ENCODE measurements around the gene CYP39A1.

Gene CYP39A1

DNA sequence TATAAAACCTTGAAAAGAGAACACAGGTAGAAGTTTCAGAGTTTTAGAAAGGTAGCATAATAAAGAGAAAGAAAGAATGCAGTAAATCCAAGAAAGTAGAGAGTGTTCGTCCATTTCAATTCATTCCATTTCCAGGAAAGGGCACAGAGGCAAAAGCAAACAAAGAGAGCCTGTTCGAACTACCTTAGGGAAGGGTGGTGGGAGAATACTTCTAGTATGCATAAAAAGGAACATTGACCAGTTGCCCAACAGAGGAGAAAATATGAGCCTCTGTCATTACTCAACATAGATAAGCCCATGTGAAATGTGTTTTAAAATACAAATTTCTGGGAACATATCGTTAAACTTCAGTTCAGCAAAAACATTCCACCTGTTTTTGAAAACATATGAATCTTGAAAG, 60.6 kb downstream of the CYP39A1 start:
- DNase-seq (ENCODE audit: low read depth in 2 of 2) = no peak

GRCh38 chr6:46590765-46591164, 61.9 kb downstream of the CYP39A1 start:
- DNase-seq (ENCODE audit: low read depth in 2 of 2) = no peak

DNA sequence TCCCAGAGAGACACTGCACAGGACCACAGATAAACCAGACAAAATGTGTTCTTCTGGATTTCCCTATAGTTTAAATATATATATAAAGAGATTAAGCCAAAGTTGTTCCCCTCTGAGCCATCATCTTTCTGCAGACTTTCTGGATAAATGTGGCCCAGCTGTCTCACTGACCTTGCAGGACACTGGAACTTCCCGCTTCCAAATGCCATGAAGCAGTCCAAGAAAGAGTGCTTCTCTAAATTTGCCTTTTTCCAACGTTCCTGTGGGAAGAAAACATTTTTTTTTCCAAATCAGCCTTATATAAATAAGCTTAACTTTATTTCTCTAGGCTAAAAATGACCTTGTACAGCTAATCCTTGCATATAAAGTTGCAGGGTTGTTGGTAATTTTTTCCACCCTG, 65.7 kb downstream of the CYP39A1 start:
- no peak for DNase-seq (ENCODE audit: low read depth in 2 of 2)

- no peak for DNase-seq (ENCODE audit: low read depth in 2 of 2)
Observed at GRCh38 chr6:46584586-46584985, 68.0 kb downstream of the CYP39A1 start.

DNA sequence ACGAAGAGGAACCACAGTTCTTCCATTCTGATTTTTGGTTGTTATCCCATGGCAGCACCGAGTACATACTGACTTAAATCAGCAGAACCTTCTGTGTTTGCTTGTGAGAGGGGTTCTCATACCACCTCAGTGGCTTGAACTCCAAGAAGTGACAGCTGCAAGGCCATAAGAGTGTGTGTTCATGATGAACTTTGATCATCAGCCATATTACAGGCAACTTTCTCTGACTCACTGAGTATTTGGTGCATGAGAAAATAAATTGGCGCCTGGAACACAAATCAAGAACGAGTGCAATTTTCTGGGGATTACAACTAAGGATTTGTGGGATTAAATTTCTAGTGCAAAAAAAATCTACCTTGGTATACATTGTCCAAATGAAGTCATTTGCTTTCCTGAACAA, 68.9 kb downstream of the CYP39A1 start:
- no peak for DNase-seq (ENCODE audit: low read depth in 2 of 2)

GRCh38 chr6:46583081-46583480, 69.5 kb downstream of the CYP39A1 start:
- no peak for DNase-seq (ENCODE audit: low read depth in 2 of 2)

DNA sequence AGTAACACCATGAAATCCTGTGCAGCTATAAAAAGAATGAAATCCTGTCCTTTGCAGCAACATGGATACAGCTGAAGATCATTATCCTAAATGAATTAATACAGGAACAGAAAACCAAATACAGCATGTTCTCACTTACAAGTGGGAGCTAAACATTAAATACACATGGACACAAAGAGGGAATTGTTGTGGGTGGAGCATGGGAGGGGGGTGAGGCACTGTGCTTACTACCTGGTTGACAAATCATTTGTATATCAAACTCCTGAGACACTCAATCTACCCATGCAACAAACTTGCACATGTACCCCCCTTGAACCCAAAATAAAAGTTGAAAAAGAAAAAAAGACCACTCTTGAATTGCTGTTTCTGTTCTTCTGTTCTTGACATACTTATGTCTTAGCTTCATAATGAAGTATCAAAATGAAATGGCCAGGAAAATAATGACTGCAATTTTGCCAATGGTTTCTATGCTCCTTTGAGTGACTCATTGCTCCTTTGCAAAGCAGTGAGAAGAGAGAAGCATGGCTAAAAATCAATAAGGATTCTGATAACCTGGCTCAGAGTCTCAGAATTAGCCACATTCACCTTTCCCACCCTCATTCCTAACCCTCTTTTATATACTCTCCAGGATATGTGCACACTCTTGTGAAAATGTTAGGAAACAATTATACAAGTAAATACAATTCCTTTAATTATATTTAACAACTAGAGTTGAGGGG, 71.0 kb downstream of the CYP39A1 start:
- DNase-seq (ENCODE audit: low read depth in 2 of 2) = no peak

- no peak for DNase-seq (ENCODE audit: low read depth in 2 of 2)
Observed at GRCh38 chr6:46575530-46575929, 77.1 kb downstream of the CYP39A1 start.

DNA sequence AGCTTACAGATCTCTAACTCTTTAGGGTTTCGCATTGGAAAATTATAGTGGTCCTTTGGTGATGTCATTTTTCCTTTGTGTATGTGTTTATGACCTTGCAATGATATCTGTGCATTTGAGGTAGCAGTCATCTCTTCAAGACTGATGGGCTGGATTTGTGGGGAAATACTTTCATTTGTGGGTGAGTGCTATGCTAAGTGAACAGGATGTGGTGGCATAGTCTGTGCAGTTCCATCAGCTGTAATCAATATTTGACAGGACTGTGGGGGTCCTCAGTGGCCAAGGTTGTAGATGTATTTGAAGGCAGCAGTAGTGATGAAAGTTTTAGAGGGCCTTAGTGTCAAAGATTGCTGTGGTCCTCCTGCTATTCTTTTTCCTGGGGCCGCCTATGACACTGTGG, 79.5 kb downstream of the CYP39A1 start:
- DNase-seq (ENCODE audit: low read depth in 2 of 2) = no peak

DNA sequence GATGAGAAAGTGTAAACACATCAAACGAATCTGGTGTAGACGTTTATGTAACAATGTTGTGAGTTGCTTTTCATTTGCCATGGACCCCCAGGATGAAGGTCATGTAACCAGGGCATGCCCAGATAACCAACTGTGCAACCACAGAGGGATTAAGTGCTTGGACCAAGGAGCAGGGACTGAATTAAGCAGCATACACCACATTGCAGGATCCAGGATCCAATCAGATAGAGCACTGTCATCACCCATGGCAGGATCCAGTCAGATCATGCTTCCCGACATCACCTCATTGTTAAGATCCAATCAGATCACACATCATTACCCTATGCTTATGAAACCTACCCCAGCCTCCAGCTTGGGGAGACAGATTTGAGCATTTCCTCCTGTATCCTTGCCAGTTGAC, 87.1 kb downstream of the CYP39A1 start:
- no peak for DNase-seq (ENCODE audit: low read depth in 2 of 2)

GRCh38 chr6:46563924-46564323, 88.7 kb downstream of the CYP39A1 start:
- no peak for DNase-seq (ENCODE audit: low read depth in 2 of 2)

- DNase-seq (ENCODE audit: low read depth in 2 of 2) = no peak
Observed at GRCh38 chr6:46556053-46556452, 96.6 kb downstream of the CYP39A1 start.

- no peak for DNase-seq (ENCODE audit: low read depth in 2 of 2)
Observed at GRCh38 chr6:46555129-46555528, 97.5 kb downstream of the CYP39A1 start.

GRCh38 chr6:46549155-46549554, 103.5 kb downstream of the CYP39A1 start:
- DNase-seq (ENCODE audit: low read depth in 2 of 2) = no peak

GRCh38 chr6:46541556-46541955, 111.1 kb downstream of the CYP39A1 start:
- DNase-seq (ENCODE audit: low read depth in 2 of 2) = no peak

DNA sequence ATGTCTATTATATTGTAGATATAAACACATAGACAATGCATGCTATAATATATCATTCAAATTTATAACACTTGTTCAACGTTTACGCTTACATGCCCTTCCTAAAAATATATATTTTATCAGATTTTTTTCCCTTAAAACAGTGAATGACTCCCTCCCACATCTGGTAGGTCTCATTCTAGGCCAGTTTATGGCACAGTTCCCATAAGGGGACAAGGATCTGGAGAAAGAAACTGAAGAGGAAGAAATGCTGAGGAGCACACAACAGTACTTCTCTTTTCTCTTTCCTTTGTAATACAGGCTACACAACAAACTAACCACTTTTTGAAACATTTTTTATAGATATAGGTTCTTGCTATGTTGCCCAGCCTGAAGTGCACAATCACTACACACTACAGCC, 112.8 kb downstream of the CYP39A1 start:
- no peak for DNase-seq (ENCODE audit: low read depth in 2 of 2)

DNA sequence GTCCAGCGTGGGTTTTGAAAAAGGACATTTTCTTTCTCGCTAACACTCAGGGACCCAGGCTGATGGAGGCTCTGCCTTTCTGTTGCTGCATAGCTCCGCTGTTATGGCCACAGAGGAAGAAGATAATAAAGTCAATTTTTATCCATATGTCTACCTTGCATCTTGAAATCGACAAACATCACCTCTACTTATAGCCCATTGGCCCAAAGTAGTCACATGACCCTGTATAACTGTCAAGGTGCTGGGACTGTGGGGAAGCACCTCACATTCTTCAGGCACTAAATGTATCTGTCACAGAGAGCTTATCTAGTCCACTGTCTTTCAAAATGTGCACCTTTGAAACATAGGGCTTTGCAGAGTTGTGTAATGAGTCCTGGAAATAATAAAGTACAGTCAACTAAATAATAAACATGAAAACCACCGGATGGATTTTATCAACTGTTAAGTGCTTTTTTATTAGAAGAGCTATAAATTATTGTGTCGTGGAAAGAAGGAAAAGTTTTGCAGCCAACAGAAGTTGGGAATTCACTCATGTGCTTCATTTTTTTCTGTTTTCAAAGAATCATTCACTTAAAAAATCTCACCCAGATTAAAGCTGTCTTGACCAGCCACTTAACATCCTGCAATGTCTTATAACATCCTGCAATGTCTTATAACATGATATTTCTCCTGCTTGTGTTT, 113.7 kb downstream of the CYP39A1 start:
- no peak for DNase-seq (ENCODE audit: low read depth in 2 of 2)

DNA sequence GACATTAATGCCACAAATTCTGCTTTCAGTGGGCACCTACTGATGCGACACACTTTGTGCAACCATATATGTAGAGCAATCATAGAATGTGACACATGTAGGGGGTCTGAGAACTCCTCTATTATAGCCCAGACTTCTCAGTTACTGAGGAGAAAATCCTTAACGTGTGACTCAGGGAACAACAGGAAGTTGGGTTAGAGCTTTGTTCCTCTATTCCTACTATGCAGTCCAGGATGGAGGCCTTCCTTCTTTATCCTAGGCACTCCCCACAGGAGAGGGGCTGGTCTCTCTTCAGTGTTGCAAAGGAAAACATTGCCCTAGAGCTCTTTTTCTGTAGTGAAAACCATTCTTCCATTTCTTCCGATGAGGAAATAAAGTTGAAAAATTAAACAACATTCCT, 121.7 kb downstream of the CYP39A1 start:
- no peak for DNase-seq (ENCODE audit: low read depth in 2 of 2)

DNA sequence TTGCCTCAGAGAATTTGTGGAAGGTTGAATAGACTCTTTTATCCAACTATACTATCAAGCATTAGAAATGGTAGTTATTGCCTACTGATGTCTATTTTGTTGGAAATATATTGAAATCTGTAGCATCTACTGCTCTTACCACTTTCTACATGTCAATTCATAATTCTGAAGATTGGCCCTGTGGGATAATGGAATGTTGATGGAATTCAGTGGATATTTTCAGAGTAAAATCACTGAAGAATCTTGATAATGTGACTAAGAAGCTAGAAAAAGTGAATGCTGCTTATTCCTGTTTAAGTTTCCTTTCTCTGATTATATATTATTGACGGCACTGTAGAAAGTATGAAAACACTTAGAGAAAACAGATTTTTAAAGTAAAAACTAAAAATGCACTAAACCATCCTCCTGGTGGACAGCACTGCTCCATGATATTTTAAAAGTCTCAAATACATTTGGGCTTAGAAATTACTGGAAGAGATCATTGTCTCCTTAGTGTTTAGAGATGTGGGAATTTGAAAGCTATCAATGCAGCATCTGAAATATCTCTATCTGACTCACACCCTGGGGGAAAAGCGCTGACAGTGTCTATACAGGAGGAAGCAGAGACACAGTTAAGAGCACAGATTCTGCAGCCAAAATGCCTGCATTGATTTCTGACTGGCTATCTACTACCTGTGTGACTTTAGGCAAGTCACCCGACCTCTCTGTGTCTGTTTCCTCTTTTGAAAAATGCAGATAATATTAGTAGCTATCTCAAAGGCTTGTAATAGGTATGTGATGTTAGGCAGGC, 123.5 kb downstream of the CYP39A1 start:
- DNase-seq (ENCODE audit: low read depth in 2 of 2) = no peak

DNA sequence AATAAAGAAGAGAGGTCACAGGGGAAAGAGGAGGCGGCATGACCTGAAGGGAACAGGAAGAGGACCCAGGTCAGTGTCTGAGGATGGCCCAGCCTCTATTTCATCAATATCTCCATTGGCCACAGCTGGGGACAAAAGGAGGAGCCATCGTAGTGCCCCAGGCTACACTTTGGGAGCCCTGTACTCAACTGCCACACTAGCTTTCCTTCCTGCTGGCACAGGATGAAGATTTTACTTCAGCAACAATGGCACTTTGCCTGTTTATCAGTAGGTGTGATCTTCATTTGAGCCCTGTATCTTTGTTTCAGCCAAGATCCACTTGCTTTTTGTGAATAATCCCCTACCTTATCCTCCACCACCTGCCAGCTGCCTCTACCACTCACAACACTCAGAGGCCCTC, 126.0 kb downstream of the CYP39A1 start:
- no peak for DNase-seq (ENCODE audit: low read depth in 2 of 2)

DNA sequence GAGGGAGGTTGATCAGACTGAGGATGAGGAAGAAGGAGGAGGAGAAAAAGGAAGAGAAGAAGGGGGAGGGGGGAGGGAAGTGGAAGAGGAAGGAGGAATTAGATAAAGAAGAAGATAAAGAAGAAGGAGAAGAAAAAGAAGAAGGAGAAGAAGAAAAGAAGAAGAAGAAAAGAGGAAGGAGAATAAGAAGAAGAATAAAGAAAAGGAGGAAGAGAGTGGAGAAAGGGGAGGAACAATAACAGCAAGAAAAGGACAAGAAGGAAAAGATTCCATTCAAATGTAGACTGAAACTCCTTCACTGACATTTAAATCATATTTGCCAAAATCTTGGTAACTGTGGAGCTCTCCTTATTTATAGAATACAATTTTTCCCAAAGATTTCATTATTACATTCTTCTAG, 127.0 kb downstream of the CYP39A1 start:
- no peak for DNase-seq (ENCODE audit: low read depth in 2 of 2)

- DNase-seq (ENCODE audit: low read depth in 2 of 2) = no peak
Observed at GRCh38 chr6:46521464-46521971, 131.1 kb downstream of the CYP39A1 start.

DNA sequence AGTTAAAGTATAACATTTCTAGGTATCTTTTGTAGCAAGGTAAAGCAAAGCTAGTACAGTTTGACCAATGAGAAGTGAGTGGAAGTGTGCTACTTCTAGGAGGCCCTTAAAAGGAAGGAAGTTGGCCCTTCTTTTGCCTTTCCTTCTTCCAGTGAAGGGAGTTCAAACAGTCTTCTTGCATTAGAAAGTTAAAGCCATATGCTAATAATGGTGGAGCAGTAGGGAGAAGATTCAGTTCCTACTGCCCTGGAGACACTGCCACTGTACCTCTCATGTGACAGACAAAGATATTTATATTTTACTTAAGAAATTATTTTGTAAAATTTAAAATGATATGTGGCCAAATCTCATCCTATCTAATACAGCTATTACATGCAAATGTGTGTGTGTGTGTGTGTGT, 135.4 kb downstream of the CYP39A1 start:
- DNase-seq (ENCODE audit: low read depth in 2 of 2) = no peak

Measured in stimulated activated CD4-positive, alpha-beta T cell treated with anti-CD3 and anti-CD28 coated beads, Interleukin-15, amount 100 ng/mL, for 48 hours (primary cell).